RPMI8226 (cell line): ENCODE results near the gene LAMA5.

Experiments
- DNase-seq: peaks from one replicate; pipeline ENCODE4 v3.0.0-alpha.2; 2015

LAMA5 gene

GRCh38 chr20:62404761-62405107, 37.6 kb upstream of the LAMA5 start:
- no peak for DNase-seq

- no peak for DNase-seq
These were observed 37.1 kb upstream of the LAMA5 start for GRCh38 chr20:62404112-62404665.

- no peak for DNase-seq
These were observed 36.2 kb upstream of the LAMA5 start for GRCh38 chr20:62403331-62403730.

- DNase-seq: no peak
These were observed 35.5 kb upstream of the LAMA5 start for GRCh38 chr20:62402456-62403150.

- DNase-seq: no peak
These were observed 34.2 kb upstream of the LAMA5 start for GRCh38 chr20:62401331-62401779.

- DNase-seq: no peak
These were observed 33.4 kb upstream of the LAMA5 start for GRCh38 chr20:62400541-62400940.

GRCh38 chr20:62400021-62400420, 32.9 kb upstream of the LAMA5 start:
- no peak for DNase-seq

GRCh38 chr20:62398120-62398821, 31.2 kb upstream of the LAMA5 start:
- no peak for DNase-seq

- no peak for DNase-seq
These were observed 29.5 kb upstream of the LAMA5 start for GRCh38 chr20:62396367-62397239.

GRCh38 chr20:62395311-62396242, 28.5 kb upstream of the LAMA5 start:
- DNase-seq: no peak

GRCh38 chr20:62394248-62395245, 27.4 kb upstream of the LAMA5 start:
- DNase-seq: no peak

- no peak for DNase-seq
These were observed 26.7 kb upstream of the LAMA5 start for GRCh38 chr20:62393830-62394229.

GRCh38 chr20:62393335-62393665, 26.2 kb upstream of the LAMA5 start:
- DNase-seq: no peak

GRCh38 chr20:62392621-62393334, 25.7 kb upstream of the LAMA5 start:
- DNase-seq: no peak

GRCh38 chr20:62392077-62392418, 24.9 kb upstream of the LAMA5 start:
- no peak for DNase-seq

GRCh38 chr20:62391165-62392076, 24.3 kb upstream of the LAMA5 start:
- DNase-seq: no peak

GRCh38 chr20:62390317-62391164, 23.4 kb upstream of the LAMA5 start:
- no peak for DNase-seq

GRCh38 chr20:62389601-62390087, 22.5 kb upstream of the LAMA5 start:
- no peak for DNase-seq
